Measurements from ENCODE around the gene VTA1. TPM values are rescaled to one million over a fixed set of nuclear protein-coding genes. Genes with fewer than 3 reads are reported as not detected.
A peak's percentile ranks its signal among the peaks of the same experiment; 100 is the strongest.

Gene VTA1
- total and polyA plus RNA-seq, 2 of the 13 experiments (the other 11 are each of a cell fraction or from before 2014, with no cell fraction given) = 70.7 to 89.1 TPM

GRCh38 chr6:142146828-142147662 is at the start of gene VTA1, which contains the start of gene NMBR (continued):
- TF ChIP-seq ZHX1 (CRISPR knock-in tag; IDR thresholded peaks at IDR 0.05; ENCODE audit: low read depth) = peak; percentile 88; the same call in 1 of the 2 replicates
- TF ChIP-seq KLF12 (CRISPR knock-in tag; IDR thresholded peaks at IDR 0.05; ENCODE audit: borderline replicate concordance) = peak; percentile 76; the same call in 1 of the 2 replicates
- TF ChIP-seq POLR2G (IDR thresholded peaks at IDR 0.05; ENCODE audit: low read depth, low read length) = peak; percentile 97
- peak; percentile 49; the same call in 1 of the 2 replicates for TF ChIP-seq SIX4 (CRISPR knock-in tag; IDR thresholded peaks at IDR 0.05)
- no peak; the same call in 1 of the 2 replicates for TF ChIP-seq CENPBD1 (CRISPR knock-in tag; IDR thresholded peaks at IDR 0.05; ENCODE audit: borderline replicate concordance, low read depth)
- TF ChIP-seq SNAPC4 (CRISPR knock-in tag; IDR thresholded peaks at IDR 0.05) = 0 out of 2 replicates have a peak, but pooled peaks have one; percentile 15
- TF ChIP-seq ZNF713 (CRISPR knock-in tag; IDR thresholded peaks at IDR 0.05) = peak; percentile 99
- TF ChIP-seq ZNF468 (CRISPR knock-in tag; IDR thresholded peaks at IDR 0.05) = no peak
- peak; percentile 79; the same call in 1 of the 2 replicates for TF ChIP-seq ZNF17 (CRISPR knock-in tag; IDR thresholded peaks at IDR 0.05)
- TF ChIP-seq ATF7-NPFF (CRISPR knock-in tag; IDR thresholded peaks at IDR 0.05; ENCODE audit: low read depth) = peak; percentile 92
- TF ChIP-seq SNRNP70 (IDR thresholded peaks at IDR 0.05; ENCODE audit: low read depth, low read length) = no peak
- TF ChIP-seq ZKSCAN8 (CRISPR knock-in tag; IDR thresholded peaks at IDR 0.05; ENCODE audit: borderline replicate concordance) = peak; percentile 71; the same call in 1 of the 2 replicates
- peak; percentile 94 for TF ChIP-seq RNF219 (CRISPR knock-in tag; IDR thresholded peaks at IDR 0.05)
- peak; percentile 97 for TF ChIP-seq KAT7 (CRISPR knock-in tag; IDR thresholded peaks at IDR 0.05; ENCODE audit: borderline replicate concordance)
- TF ChIP-seq ZSCAN25 (CRISPR knock-in tag; IDR thresholded peaks at IDR 0.05) = peak; percentile 65
- 0 out of 2 replicates have a peak, but pooled peaks have one; percentile 44 for TF ChIP-seq ZNF761 (CRISPR knock-in tag; conservative IDR thresholded peaks at IDR 0.05)

Measured in HepG2 (cell line).